IMR-90 (cell line): ENCODE data around the gene PPP1R9A. TPM values are rescaled to one million over a fixed set of nuclear protein-coding genes. Genes with fewer than 3 reads are reported as not detected.

Experiments
- ATAC-seq: fragments of 200-7000 bp; cut with Tn5 transposase; 2 replicates; pipeline ENCODE4 v1.9.1; 2020; ENCODE audit warnings: low read depth, mild to moderate bottlenecking, moderate library complexity
- BruUV-seq: library from RNA; stranded (reverse); fragments of 400-500 nt; replicated peaks from 2 replicates; lab custom pipeline; 2021; lab: Mats Ljungman, UMichigan
- CTCF ChIA-PET: fragments of 300-600 bp; formaldehyde crosslinking; extraction: SDS; loops from one replicate; lab custom pipeline; 2021; ENCODE audit warnings: antibody characterized with exemption; lab: Yijun Ruan, JAX
- POLR2A ChIA-PET: fragments of 300-600 bp; sonication (Branson Sonifier 250); formaldehyde crosslinking; loops from one replicate; lab custom pipeline; 2022; ENCODE audit warnings: antibody characterized with exemption; ENCODE audit not compliant: unreplicated experiment; lab: Charles Lee
- DNase-seq: peaks from one replicate; pipeline ENCODE4 v3.0.0; 2013
- H2AFZ ChIP-seq: replicated peaks from 2 replicates; pipeline ENCODE3; 2013; ENCODE audit warnings: low read length, mild to moderate bottlenecking; ENCODE audit not compliant: poor library complexity
- H2AK5ac ChIP-seq: 2 replicates; pipeline ENCODE4 v1.6.1; 2013; ENCODE audit warnings: low read depth, low read length, inconsistent platforms
- H2AK9ac ChIP-seq: replicated peaks from 2 replicates; pipeline ENCODE3; 2013; ENCODE audit warnings: mild to moderate bottlenecking, low read depth, low read length, moderate library complexity; ENCODE audit not compliant: poor library complexity
- H2BK120ac ChIP-seq: 2 replicates; pipeline ENCODE4 v1.6.1; 2013; ENCODE audit warnings: low read depth, low read length, inconsistent platforms
- H2BK15ac ChIP-seq: 3 replicates; pipeline ENCODE4 v1.6.1; 2013; ENCODE audit warnings: low read depth, low read length, inconsistent platforms
- H2BK20ac ChIP-seq: 2 replicates; pipeline ENCODE4 v1.6.1; 2013; ENCODE audit warnings: low read depth, mild to moderate bottlenecking, inconsistent platforms, low read length, moderate library complexity
- H2BK5ac ChIP-seq: 2 replicates; pipeline ENCODE4 v1.6.1; 2013; ENCODE audit warnings: mild to moderate bottlenecking, low read depth, low read length, inconsistent platforms; ENCODE audit not compliant: poor library complexity, severe bottlenecking
- H3K14ac ChIP-seq: replicated peaks from 2 replicates; pipeline ENCODE4 v1.6.1; 2013; ENCODE audit warnings: low read depth, low read length, inconsistent platforms
- H3K18ac ChIP-seq: 2 replicates; pipeline ENCODE4 v1.6.1; 2013; ENCODE audit warnings: low read depth, low read length, control low read depth
- H3K23ac ChIP-seq: 2 replicates; pipeline ENCODE4 v1.6.1; 2013; ENCODE audit warnings: low read depth, low read length, inconsistent platforms
- H3K27ac ChIP-seq: 2 replicates; pipeline ENCODE4 v1.5.1; 2013; ENCODE audit warnings: mild to moderate bottlenecking, control low read depth, low read length; ENCODE audit not compliant: insufficient read depth
- H3K27me3 ChIP-seq: 2 replicates; pipeline ENCODE4 v1.6.1; 2013; ENCODE audit warnings: low read length; ENCODE audit not compliant: control insufficient read depth, insufficient read depth
- H3K36me3 ChIP-seq: 2 replicates; pipeline ENCODE4 v1.6.1; 2013; ENCODE audit warnings: low read length, mixed read lengths; ENCODE audit not compliant: control insufficient read depth, insufficient read depth
- H3K4ac ChIP-seq: 2 replicates; pipeline ENCODE4 v1.6.1; 2013; ENCODE audit warnings: low read depth, low read length, inconsistent platforms
- H3K4me1 ChIP-seq: 2 replicates; pipeline ENCODE4 v1.6.1; 2013; ENCODE audit warnings: low read length, mixed read lengths; ENCODE audit not compliant: control insufficient read depth, insufficient read depth
- H3K4me2 ChIP-seq: 2 replicates; pipeline ENCODE4 v1.6.1; 2013; ENCODE audit warnings: low read depth, mild to moderate bottlenecking, control low read depth, low read length, moderate library complexity
- H3K4me3 ChIP-seq: 2 replicates; pipeline ENCODE4 v1.5.1; 2013; ENCODE audit warnings: low read depth, mild to moderate bottlenecking, control low read depth, low read length, moderate library complexity; ENCODE audit not compliant: insufficient read depth
- H3K56ac ChIP-seq: 2 replicates; pipeline ENCODE4 v1.6.1; 2013; ENCODE audit warnings: low read length, inconsistent platforms; ENCODE audit not compliant: insufficient read depth; ENCODE audit errors: extremely low read depth
- H3K79me1 ChIP-seq, 2 experiments: 2 replicates each; pipeline ENCODE4 v1.6.1; 2013; ENCODE audit warnings: low read length in 2 of 2, inconsistent platforms in 1 of 2, low read depth in 1 of 2
- H3K9ac ChIP-seq: 2 replicates; pipeline ENCODE4 v1.6.1; 2013; ENCODE audit warnings: low read depth, low read length, control low read depth
- H3K9me1 ChIP-seq: 2 replicates; pipeline ENCODE4 v1.6.1; 2013; ENCODE audit warnings: low read length, inconsistent platforms; ENCODE audit not compliant: insufficient read depth
- H3K9me3 ChIP-seq: 2 replicates; pipeline ENCODE4 v1.6.1; 2013; ENCODE audit warnings: low read length; ENCODE audit not compliant: control insufficient read depth, insufficient read depth
- H4K20me1 ChIP-seq: 2 replicates; pipeline ENCODE4 v1.6.1; 2013; ENCODE audit warnings: low read length, inconsistent platforms; ENCODE audit not compliant: insufficient read depth
- H4K5ac ChIP-seq: 2 replicates; pipeline ENCODE4 v1.6.1; 2013; ENCODE audit warnings: mild to moderate bottlenecking, low read depth, low read length, control low read depth
- H4K8ac ChIP-seq, 2 experiments: 2 replicates each; pipeline ENCODE4 v1.6.1; 2013; ENCODE audit warnings: low read depth in 2 of 2, low read length in 2 of 2, control low read depth in 1 of 2, inconsistent platforms in 1 of 2
- H4K91ac ChIP-seq: 2 replicates; pipeline ENCODE4 v1.6.1; 2013; ENCODE audit warnings: low read depth, low read length, inconsistent platforms; ENCODE audit not compliant: insufficient read depth
- BHLHE40 ChIP-seq: fragments of 150-350 bp; IDR thresholded peaks from 2 replicates; pipeline ENCODE4 v1.6.1; 2016; ENCODE audit warnings: mild to moderate bottlenecking, low read depth, low read length
- CEBPB ChIP-seq: IDR thresholded peaks from 2 replicates; pipeline ENCODE4 v1.6.1; 2012; ENCODE audit warnings: low read depth, low read length, improper control_type of control experiment
- CHD1 ChIP-seq: IDR thresholded peaks from 2 replicates; pipeline ENCODE4 v1.6.1; 2012; ENCODE audit warnings: low read depth, low read length, improper control_type of control experiment
- CTCF ChIP-seq: conservative IDR thresholded peaks from 2 replicates; pipeline ENCODE4 v1.5.1; 2012; ENCODE audit warnings: mild to moderate bottlenecking, low read depth, low read length, improper control_type of control experiment
- ELK1 ChIP-seq: fragments of 150-350 bp; IDR thresholded peaks from 2 replicates; pipeline ENCODE4 v1.6.1; 2016; ENCODE audit warnings: low read depth, mild to moderate bottlenecking, low read length, moderate library complexity, borderline replicate concordance
- FOS ChIP-seq: fragments of 150-350 bp; IDR thresholded peaks from 2 replicates; pipeline ENCODE4 v1.6.1; 2016; ENCODE audit warnings: low read depth, low read length
- MAFK ChIP-seq: IDR thresholded peaks from 2 replicates; pipeline ENCODE4 v1.6.1; 2012; ENCODE audit warnings: low read depth, low read length, improper control_type of control experiment
- MAZ ChIP-seq: IDR thresholded peaks from 2 replicates; pipeline ENCODE4 v1.6.1; 2012; ENCODE audit warnings: low read depth, mild to moderate bottlenecking, low read length, improper control_type of control experiment, moderate library complexity, borderline replicate concordance
- MXI1 ChIP-seq: IDR thresholded peaks from 2 replicates; pipeline ENCODE4 v1.6.1; 2012; ENCODE audit warnings: low read depth, mild to moderate bottlenecking, low read length, moderate library complexity, borderline replicate concordance
- NFE2L2 ChIP-seq: fragments of 150-350 bp; IDR thresholded peaks from 2 replicates; pipeline ENCODE4 v1.6.1; 2016; ENCODE audit warnings: low read depth, mild to moderate bottlenecking, low read length
- POLR2A ChIP-seq: IDR thresholded peaks from 2 replicates; pipeline ENCODE4 v1.6.1; 2012; ENCODE audit warnings: mild to moderate bottlenecking, low read depth, low read length
- RAD21 ChIP-seq: IDR thresholded peaks from 2 replicates; pipeline ENCODE4 v1.6.1; 2012; ENCODE audit warnings: low read length, improper control_type of control experiment
- RCOR1 ChIP-seq: IDR thresholded peaks from 2 replicates; pipeline ENCODE4 v1.6.1; 2012; ENCODE audit warnings: mild to moderate bottlenecking, low read length, improper control_type of control experiment; ENCODE audit not compliant: insufficient replicate concordance
- RFX5 ChIP-seq: IDR thresholded peaks from 2 replicates; pipeline ENCODE4 v1.8.0; 2012; ENCODE audit warnings: low read depth, mild to moderate bottlenecking, low read length, moderate library complexity
- SMC3 ChIP-seq: fragments of 150-350 bp; IDR thresholded peaks from 2 replicates; pipeline ENCODE4 v1.6.1; 2016; ENCODE audit warnings: low read depth, mild to moderate bottlenecking, antibody characterized with exemption, low read length, moderate library complexity
- USF2 ChIP-seq: fragments of 150-350 bp; IDR thresholded peaks from 2 replicates; pipeline ENCODE4 v1.6.1; 2017; ENCODE audit warnings: mild to moderate bottlenecking, antibody characterized with exemption, low read length, low read depth
- WGBS, 2 experiments: methylation state at CpG; one replicate each; pipeline versions ENCODE4 v1.1.5 to v1.1.7; 2013; ENCODE audit warnings: missing lambda C conversion rate in 2 of 2; ENCODE audit not compliant: insufficient read length in 1 of 2; ENCODE audit errors: extremely low coverage in 2 of 2; 5-methylcytosine and 5-hydroxymethylcytosine counted together
- dilution Hi-C: fragments of 300-500 bp; cut with HindIII; formaldehyde crosslinking; loops from one replicate; pipeline ENCODE4 v1.14.3; 2018; ENCODE audit warnings: low sequenced_read_pairs; ENCODE audit not compliant: unreplicated experiment
- in situ Hi-C: fragments of 300-500 bp; cut with MboI; formaldehyde crosslinking; loops from 3 replicates; pipeline ENCODE4 v1.14.3; 2019; ENCODE audit warnings: low sequenced_read_pairs, inconsistent platforms, mixed read lengths
- intact Hi-C: fragments of 100-400 bp; cut with micrococcal nuclease; formaldehyde crosslinking; loops from 2 replicates; pipeline ENCODE4 v1.10.0; 2022
- polyA plus RNA-seq, 3 experiments: library from polyadenylated mRNA; depleted of rRNA; stranded (reverse); fragments of >200 nt; gene quantifications; 2 replicates each; pipeline ENCODE4 v1.2.3, GENCODE V29; 2012; ENCODE audit warnings: low replicate concordance in 1 of 3
- total RNA-seq: library from RNA; depleted of rRNA; stranded (reverse); fragments of >200 nt; gene quantifications from 2 replicates; pipeline ENCODE4 v1.2.3, GENCODE V29; 2012

PPP1R9A gene
- total and polyA plus RNA-seq, 2 of the 4 experiments (the other 2 are of a cell fraction), result not detected

- CTCF ChIA-PET, result no interaction called here
Measured at GRCh38 chr7:95106401-95106800, 199.0 kb downstream of the PPP1R9A start.

More at GRCh38 chr7:95106401-95106800, 199.0 kb downstream of the PPP1R9A start:
- H2BK15ac ChIP-seq, result no peak overlapping the region
- H3K4me3 ChIP-seq, result no peak overlapping the region
- no peak overlapping the region for H3K14ac ChIP-seq
- BruUV-seq, result no TSS peak
- WGBS, 2 experiments, result no CpG with 5 or more reads among the region's 2 CpGs
- no peak overlapping the region for H3K27ac ChIP-seq
- no peaks in the 10 kb centered on the region for H4K20me1 ChIP-seq
- POLR2A ChIA-PET, result no interaction called here
- H2BK20ac ChIP-seq, result no peak overlapping the region
- H3K9me1 ChIP-seq, result no peaks in the 10 kb centered on the region
- H3K36me3 ChIP-seq, result no peaks in the 10 kb centered on the region
- DNase-seq (no peak), ATAC-seq (no peak)
- no peak overlapping the region for H4K5ac ChIP-seq
- H2AK9ac ChIP-seq, result no peak overlapping the region
- dilution Hi-C loops (no loop called here), in situ Hi-C loops (no loop called here), intact Hi-C loops (no loop called here)
- H2AFZ ChIP-seq, result no peak overlapping the region
- H3K18ac ChIP-seq, result no peak overlapping the region
- no peak overlapping the region for H3K9ac ChIP-seq
- no peak overlapping the region for H3K56ac ChIP-seq
- H2AK5ac ChIP-seq, result no peak overlapping the region
- no peak overlapping the region for H2BK120ac ChIP-seq
- no peaks in the 10 kb centered on the region for H3K9me3 ChIP-seq
- no peak overlapping the region for H3K23ac ChIP-seq
- TF ChIP-seq MAZ, result no peak
- no peak for TF ChIP-seq RCOR1
- TF ChIP-seq CHD1, result no peak
- TF ChIP-seq ELK1, result no peak
- TF ChIP-seq MAFK, result no peak
- TF ChIP-seq USF2, result no peak
- TF ChIP-seq FOS, result no peak
- no peak for TF ChIP-seq NFE2L2
- TF ChIP-seq BHLHE40, result no peak
- no peak for TF ChIP-seq CTCF
- TF ChIP-seq CEBPB, result no peak
- TF ChIP-seq POLR2A, result no peak
- no peak for TF ChIP-seq RAD21
- TF ChIP-seq SMC3, result no peak
- TF ChIP-seq RFX5, result no peak
- no peak for TF ChIP-seq MXI1
- no peak overlapping the region for H2BK5ac ChIP-seq
- H4K91ac ChIP-seq, result no peak overlapping the region
- H3K4ac ChIP-seq, result no peak overlapping the region
- no peak overlapping the region for H4K8ac ChIP-seq
- no peaks in the 10 kb centered on the region for H3K27me3 ChIP-seq
- no peaks in the 10 kb centered on the region for H3K4me1 ChIP-seq
- H3K79me1 ChIP-seq, result no peaks in the 10 kb centered on the region
- H3K4me2 ChIP-seq, result no peak overlapping the region
